ENCODE data around the gene CACNA1C. TPM values are rescaled to one million over a fixed set of nuclear protein-coding genes. Genes with fewer than 3 reads are reported as not detected.

CACNA1C gene
- total and polyA plus RNA-seq, 2 of the 4 experiments (the other 2 are of a cell fraction) = 1.6 to 2.6 TPM

DNA sequence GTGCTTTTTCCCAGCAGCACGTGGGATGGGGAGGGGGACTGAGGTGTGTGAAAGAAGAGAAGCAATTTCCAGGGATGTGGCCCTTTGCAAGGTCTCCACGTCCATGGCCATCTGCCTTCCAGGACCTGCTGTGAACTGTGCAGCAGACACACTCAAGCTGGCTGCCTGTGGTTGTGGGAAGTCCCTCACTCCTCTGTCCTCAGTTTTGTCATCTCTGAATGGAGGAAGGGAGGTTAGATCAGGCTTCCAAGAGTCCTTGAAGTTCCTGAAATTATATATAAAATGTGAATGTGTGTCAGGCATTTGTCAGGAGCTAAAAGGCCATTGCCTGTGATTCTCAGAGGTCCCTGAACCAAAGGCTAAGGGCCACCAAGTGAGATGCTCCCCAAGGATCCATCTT lies 328.2 kb downstream of the CACNA1C start:
- H3K9me1 ChIP-seq (ENCODE audit: insufficient read depth, low read length) = peaks cover 6% of the 10 kb centered on the region; the same call in 1 of the 2 replicates
- no peak overlapping the region for H3K4ac ChIP-seq (ENCODE audit: low read depth, low read length)
- H3K9ac ChIP-seq (ENCODE audit: low read depth, low read length) = no peak overlapping the region
- H2BK15ac ChIP-seq (ENCODE audit: low read depth, low read length) = no peak overlapping the region
- TF ChIP-seq, protein P1, sequence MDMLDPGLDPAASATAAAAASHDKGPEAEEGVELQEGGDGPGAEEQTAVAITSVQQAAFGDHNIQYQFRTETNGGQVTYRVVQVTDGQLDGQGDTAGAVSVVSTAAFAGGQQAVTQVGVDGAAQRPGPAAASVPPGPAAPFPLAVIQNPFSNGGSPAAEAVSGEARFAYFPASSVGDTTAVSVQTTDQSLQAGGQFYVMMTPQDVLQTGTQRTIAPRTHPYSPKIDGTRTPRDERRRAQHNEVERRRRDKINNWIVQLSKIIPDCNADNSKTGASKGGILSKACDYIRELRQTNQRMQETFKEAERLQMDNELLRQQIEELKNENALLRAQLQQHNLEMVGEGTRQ (IDR thresholded peaks at IDR 0.05; ENCODE audit: low read depth, low read length) = no peak
- TF ChIP-seq, protein P2, sequence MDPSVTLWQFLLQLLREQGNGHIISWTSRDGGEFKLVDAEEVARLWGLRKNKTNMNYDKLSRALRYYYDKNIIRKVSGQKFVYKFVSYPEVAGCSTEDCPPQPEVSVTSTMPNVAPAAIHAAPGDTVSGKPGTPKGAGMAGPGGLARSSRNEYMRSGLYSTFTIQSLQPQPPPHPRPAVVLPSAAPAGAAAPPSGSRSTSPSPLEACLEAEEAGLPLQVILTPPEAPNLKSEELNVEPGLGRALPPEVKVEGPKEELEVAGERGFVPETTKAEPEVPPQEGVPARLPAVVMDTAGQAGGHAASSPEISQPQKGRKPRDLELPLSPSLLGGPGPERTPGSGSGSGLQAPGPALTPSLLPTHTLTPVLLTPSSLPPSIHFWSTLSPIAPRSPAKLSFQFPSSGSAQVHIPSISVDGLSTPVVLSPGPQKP (IDR thresholded peaks at IDR 0.05; ENCODE audit: borderline replicate concordance, low read depth, low read length) = no peak
- TF ChIP-seq MAFK (IDR thresholded peaks at IDR 0.05; ENCODE audit: low read depth, low read length) (no peak), MAZ (IDR thresholded peaks at IDR 0.05; ENCODE audit: borderline replicate concordance, low read depth, low read length) (no peak), SMC3 (IDR thresholded peaks at IDR 0.05; ENCODE audit: low read depth, low read length) (no peak), MXI1 (IDR thresholded peaks at IDR 0.05; ENCODE audit: borderline replicate concordance, low read depth, low read length) (no peak), BHLHE40 (IDR thresholded peaks at IDR 0.05; ENCODE audit: low read depth, low read length) (no peak), FOS (IDR thresholded peaks at IDR 0.05; ENCODE audit: low read depth, low read length) (no peak), POLR2A (IDR thresholded peaks at IDR 0.05; ENCODE audit: low read depth, low read length) (no peak), CEBPB (IDR thresholded peaks at IDR 0.05; ENCODE audit: low read depth, low read length) (no peak), RCOR1 (IDR thresholded peaks at IDR 0.05; ENCODE audit: insufficient replicate concordance, low read length) (no peak), CHD1 (IDR thresholded peaks at IDR 0.05; ENCODE audit: low read depth, low read length) (no peak), RFX5 (IDR thresholded peaks at IDR 0.05; ENCODE audit: low read depth, low read length) (no peak), NFE2L2 (IDR thresholded peaks at IDR 0.05; ENCODE audit: low read depth, low read length) (no peak), RAD21 (IDR thresholded peaks at IDR 0.05; ENCODE audit: low read length) (no peak)
- TF ChIP-seq, protein P3, sequence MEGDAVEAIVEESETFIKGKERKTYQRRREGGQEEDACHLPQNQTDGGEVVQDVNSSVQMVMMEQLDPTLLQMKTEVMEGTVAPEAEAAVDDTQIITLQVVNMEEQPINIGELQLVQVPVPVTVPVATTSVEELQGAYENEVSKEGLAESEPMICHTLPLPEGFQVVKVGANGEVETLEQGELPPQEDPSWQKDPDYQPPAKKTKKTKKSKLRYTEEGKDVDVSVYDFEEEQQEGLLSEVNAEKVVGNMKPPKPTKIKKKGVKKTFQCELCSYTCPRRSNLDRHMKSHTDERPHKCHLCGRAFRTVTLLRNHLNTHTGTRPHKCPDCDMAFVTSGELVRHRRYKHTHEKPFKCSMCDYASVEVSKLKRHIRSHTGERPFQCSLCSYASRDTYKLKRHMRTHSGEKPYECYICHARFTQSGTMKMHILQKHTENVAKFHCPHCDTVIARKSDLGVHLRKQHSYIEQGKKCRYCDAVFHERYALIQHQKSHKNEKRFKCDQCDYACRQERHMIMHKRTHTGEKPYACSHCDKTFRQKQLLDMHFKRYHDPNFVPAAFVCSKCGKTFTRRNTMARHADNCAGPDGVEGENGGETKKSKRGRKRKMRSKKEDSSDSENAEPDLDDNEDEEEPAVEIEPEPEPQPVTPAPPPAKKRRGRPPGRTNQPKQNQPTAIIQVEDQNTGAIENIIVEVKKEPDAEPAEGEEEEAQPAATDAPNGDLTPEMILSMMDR (conservative IDR thresholded peaks at IDR 0.05; ENCODE audit: low read depth, low read length) = no peak
- H3K4me2 ChIP-seq (ENCODE audit: low read depth, low read length) = no peak overlapping the region
- dilution Hi-C loops (cut with HindIII; ENCODE audit: low sequenced_read_pairs, unreplicated experiment) (no loop called here), in situ Hi-C loops (cut with MboI; ENCODE audit: low sequenced_read_pairs) (no loop called here), intact Hi-C loops (cut with micrococcal nuclease) (no loop called here)
- no peak overlapping the region for H4K5ac ChIP-seq (ENCODE audit: low read depth, low read length)
- DNase-seq = no peak
- H3K36me3 ChIP-seq (ENCODE audit: control insufficient read depth, insufficient read depth, low read length) = peaks cover 1% of the 10 kb centered on the region; the same call in 1 of the 2 replicates
- no peak overlapping the region for H2BK20ac ChIP-seq (ENCODE audit: low read depth, low read length)
- H4K20me1 ChIP-seq (ENCODE audit: insufficient read depth, low read length) = no peaks in the 10 kb centered on the region
- H2AK5ac ChIP-seq (ENCODE audit: low read depth, low read length) = no peak overlapping the region
- H3K23ac ChIP-seq (ENCODE audit: low read depth, low read length) = no peak overlapping the region
- no peak overlapping the region for H2BK5ac ChIP-seq (ENCODE audit: low read depth, low read length, poor library complexity, severe bottlenecking)
- ATAC-seq (ENCODE audit: low read depth) = no peak
- no CpG with 5 or more reads among the region's 2 CpGs for WGBS, 2 experiments (ENCODE audit: extremely low coverage in 2 of 2, insufficient read length in 1 of 2)
- BruUV-seq (replicated peaks) = no TSS peak
- H4K8ac ChIP-seq (ENCODE audit: low read depth in 2 of 2, low read length in 2 of 2) = no peak overlapping the region
- no peak overlapping the region for H3K4me3 ChIP-seq (ENCODE audit: insufficient read depth, low read depth, low read length)
- H2AFZ ChIP-seq (replicated peaks; ENCODE audit: low read length, poor library complexity) = no peak overlapping the region
- H3K27ac ChIP-seq (ENCODE audit: insufficient read depth, low read length) = no peak overlapping the region
- POLR2A ChIA-PET (ENCODE audit: unreplicated experiment) = no interaction called here
- no peaks in the 10 kb centered on the region for H3K79me1 ChIP-seq (ENCODE audit: low read depth in 1 of 2, low read length in 2 of 2)
- H2BK120ac ChIP-seq (ENCODE audit: low read depth, low read length) = no peak overlapping the region
- H3K14ac ChIP-seq (replicated peaks; ENCODE audit: low read depth, low read length) = no peak overlapping the region
- CTCF ChIA-PET = no interaction called here
- no peaks in the 10 kb centered on the region for H3K9me3 ChIP-seq (ENCODE audit: control insufficient read depth, insufficient read depth, low read length)
- H3K56ac ChIP-seq (ENCODE audit: extremely low read depth, insufficient read depth, low read length) = no peak overlapping the region
- no peak overlapping the region for H3K18ac ChIP-seq (ENCODE audit: low read depth, low read length)
- H4K91ac ChIP-seq (ENCODE audit: insufficient read depth, low read depth, low read length) = no peak overlapping the region
- no peaks in the 10 kb centered on the region for H3K27me3 ChIP-seq (ENCODE audit: control insufficient read depth, insufficient read depth, low read length)
- no peak overlapping the region for H2AK9ac ChIP-seq (replicated peaks; ENCODE audit: low read depth, low read length, poor library complexity)
- H3K4me1 ChIP-seq (ENCODE audit: control insufficient read depth, insufficient read depth, low read length) = peaks cover 8% of the 10 kb centered on the region; the same call in 1 of the 2 replicates

All from IMR-90 (cell line).